ENCODE measurements around the gene PICK1.

- TF ChIP-seq POLR2AphosphoS5 (IDR thresholded peaks at IDR 0.05) (no peak), CTCF (IDR thresholded peaks at IDR 0.05) (no peak), POLR2A (IDR thresholded peaks at IDR 0.05) (no peak)
These were observed 18.1 kb downstream of the PICK1 start for GRCh38 chr22:38075105-38075825.
